Measurements from ENCODE around the gene DIP2C. TPM values are rescaled to one million over a fixed set of nuclear protein-coding genes. Genes with fewer than 3 reads are reported as not detected.
"Not testable (repeated sequence)": the region's sequence is repeated elsewhere in the genome, so short reads cannot be mapped to it uniquely, and the experiment has no call there.

DIP2C gene
- total RNA-seq, 1 donor from 2014 or later: 18.4 TPM

DNA sequence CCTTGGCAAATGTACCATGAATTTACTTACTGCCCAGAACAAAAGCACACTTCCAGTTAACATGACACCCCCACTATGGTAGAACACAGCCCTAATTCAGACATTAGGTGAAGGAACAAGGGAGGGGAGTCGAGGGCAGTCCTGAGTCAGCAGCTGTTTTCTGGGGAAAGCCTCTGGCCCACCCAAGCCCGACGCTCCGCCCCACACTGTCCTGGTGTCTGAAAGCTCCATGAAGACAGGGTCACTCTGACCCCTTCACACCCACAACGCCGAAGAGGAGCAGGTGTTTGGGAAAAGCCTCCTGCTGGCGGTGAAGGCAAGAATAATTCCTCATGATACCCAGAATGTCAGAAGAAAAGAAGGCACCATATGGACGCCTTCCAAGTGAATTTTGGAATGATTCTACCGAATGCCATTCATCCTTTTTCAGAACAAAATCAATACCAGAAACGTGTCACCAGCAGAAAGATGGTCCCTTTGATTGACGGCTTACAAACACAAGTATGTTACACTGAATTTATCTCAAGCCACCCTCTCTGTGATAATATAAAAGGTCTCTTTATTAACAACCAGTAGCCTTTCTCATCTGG lies 172.1 kb downstream of the DIP2C start:
- Histone ChIP-seq H3K27me3 (no peaks in the 10 kb centered on the region), H3K27ac (no peak overlapping the region), H3K36me3 (no peaks in the 10 kb centered on the region), H3K9me3 (no peaks in the 10 kb centered on the region), H3K4me3 (no peak overlapping the region), H3K4me1 (peaks cover 26% of the 10 kb centered on the region)
- intact Hi-C loops (cut with DNase I): loop anchor here (10.0 kb wide), 1 partner anchor 177 kb away; no protein-coding TSS in a partner anchor
- TF ChIP-seq, protein P1, sequence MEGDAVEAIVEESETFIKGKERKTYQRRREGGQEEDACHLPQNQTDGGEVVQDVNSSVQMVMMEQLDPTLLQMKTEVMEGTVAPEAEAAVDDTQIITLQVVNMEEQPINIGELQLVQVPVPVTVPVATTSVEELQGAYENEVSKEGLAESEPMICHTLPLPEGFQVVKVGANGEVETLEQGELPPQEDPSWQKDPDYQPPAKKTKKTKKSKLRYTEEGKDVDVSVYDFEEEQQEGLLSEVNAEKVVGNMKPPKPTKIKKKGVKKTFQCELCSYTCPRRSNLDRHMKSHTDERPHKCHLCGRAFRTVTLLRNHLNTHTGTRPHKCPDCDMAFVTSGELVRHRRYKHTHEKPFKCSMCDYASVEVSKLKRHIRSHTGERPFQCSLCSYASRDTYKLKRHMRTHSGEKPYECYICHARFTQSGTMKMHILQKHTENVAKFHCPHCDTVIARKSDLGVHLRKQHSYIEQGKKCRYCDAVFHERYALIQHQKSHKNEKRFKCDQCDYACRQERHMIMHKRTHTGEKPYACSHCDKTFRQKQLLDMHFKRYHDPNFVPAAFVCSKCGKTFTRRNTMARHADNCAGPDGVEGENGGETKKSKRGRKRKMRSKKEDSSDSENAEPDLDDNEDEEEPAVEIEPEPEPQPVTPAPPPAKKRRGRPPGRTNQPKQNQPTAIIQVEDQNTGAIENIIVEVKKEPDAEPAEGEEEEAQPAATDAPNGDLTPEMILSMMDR (IDR thresholded peaks at IDR 0.05): no peak
- no peak for TF ChIP-seq POLR2A (IDR thresholded peaks at IDR 0.05)
- no peak for TF ChIP-seq POLR2AphosphoS5 (IDR thresholded peaks at IDR 0.05; ENCODE audit: insufficient read depth in 1 of 2, low read depth in 1 of 2)
- no peak for DNase-seq (ENCODE audit: extremely low spot score in 2 of 2)

DNA sequence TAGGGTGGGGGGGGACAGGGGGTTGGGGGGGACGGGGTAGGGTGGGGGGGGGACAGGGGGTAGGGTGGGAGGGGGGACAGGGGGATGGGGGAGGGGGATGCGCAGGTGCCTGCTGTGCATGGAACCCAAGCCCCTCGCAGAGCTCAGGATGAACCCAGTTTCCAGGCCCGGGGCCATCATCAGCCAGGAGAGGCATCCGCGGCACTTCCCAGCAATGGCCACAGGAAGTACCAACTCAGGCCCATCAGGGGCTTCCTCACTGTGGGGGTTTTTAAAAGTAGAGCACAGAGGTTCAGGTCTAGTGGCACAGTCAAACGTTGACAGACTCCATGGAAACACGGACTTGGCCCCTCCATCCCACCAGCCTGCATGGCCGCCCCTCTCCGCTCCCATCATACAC lies 172.7 kb downstream of the DIP2C start:
- no peak overlapping the region for H3K4me3 ChIP-seq
- H3K9me3 ChIP-seq: no peaks in the 10 kb centered on the region
- H3K36me3 ChIP-seq: no peaks in the 10 kb centered on the region
- no peak overlapping the region for H3K27ac ChIP-seq
- peaks cover 22% of the 10 kb centered on the region for H3K4me1 ChIP-seq
- no peak for DNase-seq (ENCODE audit: extremely low spot score in 2 of 2)
- H3K27me3 ChIP-seq: no peaks in the 10 kb centered on the region
- intact Hi-C loops (cut with DNase I): loop anchor here (10.0 kb wide), 1 partner anchor 178 kb away; no protein-coding TSS in a partner anchor
- no peak for TF ChIP-seq POLR2AphosphoS5 (IDR thresholded peaks at IDR 0.05; ENCODE audit: insufficient read depth in 1 of 2, low read depth in 1 of 2)
- TF ChIP-seq, protein P1 (IDR thresholded peaks at IDR 0.05): no peak
- no peak for TF ChIP-seq POLR2A (IDR thresholded peaks at IDR 0.05)

DNA sequence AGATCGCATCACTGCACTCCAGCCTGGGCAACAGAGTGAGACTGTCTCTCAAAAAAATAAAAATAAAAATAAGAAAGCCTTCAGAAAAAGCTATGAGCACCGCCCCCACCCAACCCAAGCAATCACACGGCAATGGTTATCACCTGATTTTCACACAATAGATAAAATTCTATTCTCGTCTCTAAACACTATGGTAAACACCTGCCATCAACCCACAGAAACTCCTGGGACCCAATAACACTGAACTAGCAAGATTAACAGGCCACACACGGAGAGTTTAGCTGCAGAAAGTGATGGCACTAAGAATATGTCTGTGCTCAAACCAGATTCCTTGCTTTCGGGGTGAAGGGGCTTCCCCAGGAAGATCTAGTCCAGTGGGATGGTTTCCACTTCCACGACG lies 173.8 kb downstream of the DIP2C start:
- intact Hi-C loops (cut with DNase I): loop anchor here (10.0 kb wide), 1 partner anchor 179 kb away; no protein-coding TSS in a partner anchor
- no peak for DNase-seq (ENCODE audit: extremely low spot score in 2 of 2)
- no peak overlapping the region for H3K4me3 ChIP-seq
- no peak for TF ChIP-seq POLR2AphosphoS5 (IDR thresholded peaks at IDR 0.05; ENCODE audit: insufficient read depth in 1 of 2, low read depth in 1 of 2)
- TF ChIP-seq, protein P1 (IDR thresholded peaks at IDR 0.05): no peak
- H3K4me1 ChIP-seq: peaks cover 19% of the 10 kb centered on the region
- no peaks in the 10 kb centered on the region for H3K36me3 ChIP-seq
- no peaks in the 10 kb centered on the region for H3K27me3 ChIP-seq
- H3K9me3 ChIP-seq: no peaks in the 10 kb centered on the region
- no peak overlapping the region for H3K27ac ChIP-seq

DNA sequence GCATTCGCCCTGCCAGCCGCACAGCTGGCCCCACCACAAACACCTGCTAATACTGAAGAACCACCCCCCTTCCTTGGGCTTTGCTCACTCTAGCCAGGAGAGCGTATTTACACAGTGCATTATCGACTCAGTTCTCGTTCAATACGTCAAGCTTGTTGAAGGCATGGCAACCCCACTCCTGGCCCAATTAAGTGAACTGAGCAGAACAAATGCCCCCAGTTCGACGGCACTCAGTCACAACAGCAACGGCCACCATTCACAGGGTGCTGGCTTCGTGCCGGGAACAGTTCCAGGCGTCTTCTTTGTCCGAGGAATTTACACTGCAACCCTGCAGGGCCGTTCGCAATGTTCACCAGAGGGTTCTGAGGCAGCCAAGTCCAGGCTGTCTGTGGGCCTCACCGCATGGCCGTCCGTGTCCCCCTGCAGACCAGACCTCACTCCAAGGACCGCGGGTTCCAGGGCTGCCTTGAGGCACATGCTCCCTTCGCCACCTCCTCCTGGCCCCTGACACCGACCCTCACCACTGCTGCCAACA lies 175.3 kb downstream of the DIP2C start:
- intact Hi-C loops (cut with DNase I): loop anchor here (10.0 kb wide), 1 partner anchor 181 kb away; no protein-coding TSS in a partner anchor
- H3K27me3 ChIP-seq: no peaks in the 10 kb centered on the region
- no peaks in the 10 kb centered on the region for H3K9me3 ChIP-seq
- TF ChIP-seq, protein P1 (IDR thresholded peaks at IDR 0.05): no peak
- no peak for TF ChIP-seq POLR2A (IDR thresholded peaks at IDR 0.05)
- TF ChIP-seq POLR2AphosphoS5 (IDR thresholded peaks at IDR 0.05; ENCODE audit: insufficient read depth in 1 of 2, low read depth in 1 of 2): no peak
- no peak overlapping the region for H3K4me3 ChIP-seq
- H3K4me1 ChIP-seq: peaks cover 21% of the 10 kb centered on the region
- no peaks in the 10 kb centered on the region for H3K36me3 ChIP-seq
- no peak overlapping the region for H3K27ac ChIP-seq
- DNase-seq (ENCODE audit: extremely low spot score in 2 of 2): no peak

GRCh38 chr10:513393-513792 lies 176.1 kb downstream of the DIP2C start:
- Histone ChIP-seq H3K4me3 (no peak overlapping the region), H3K36me3 (no peaks in the 10 kb centered on the region), H3K4me1 (peaks cover 21% of the 10 kb centered on the region), H3K9me3 (no peaks in the 10 kb centered on the region), H3K27ac (no peak overlapping the region), H3K27me3 (no peaks in the 10 kb centered on the region)
- TF ChIP-seq POLR2A (IDR thresholded peaks at IDR 0.05): no peak
- TF ChIP-seq, protein P1 (IDR thresholded peaks at IDR 0.05): no peak
- TF ChIP-seq POLR2AphosphoS5 (IDR thresholded peaks at IDR 0.05; ENCODE audit: insufficient read depth in 1 of 2, low read depth in 1 of 2): no peak
- no peak for DNase-seq (ENCODE audit: extremely low spot score in 2 of 2)
- intact Hi-C loops (cut with DNase I): loop anchor here (10.0 kb wide), 1 partner anchor 181 kb away; no protein-coding TSS in a partner anchor

DNA sequence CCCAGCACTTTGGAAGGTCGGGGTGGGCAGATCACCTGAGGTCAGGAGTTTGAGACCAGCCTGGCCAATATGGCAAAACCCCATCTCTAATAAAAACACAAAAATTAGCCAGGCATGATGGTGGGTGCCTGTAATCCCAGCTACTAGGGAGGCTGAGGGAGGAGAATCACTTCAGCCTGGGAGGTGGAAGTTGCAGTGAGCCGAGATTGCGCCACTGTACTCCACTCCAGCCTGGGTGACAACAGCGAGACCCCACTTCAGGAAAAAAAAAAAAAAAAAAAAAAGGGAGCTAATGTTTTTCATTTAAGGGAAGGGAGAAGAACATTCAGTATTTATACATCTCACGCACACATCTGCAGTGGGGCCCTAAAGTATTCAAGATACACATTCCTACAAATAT lies 176.8 kb downstream of the DIP2C start:
- H3K27ac ChIP-seq; DNase-seq (ENCODE audit: extremely low spot score in 2 of 2); H3K36me3 ChIP-seq; H3K27me3 ChIP-seq; H3K4me3 ChIP-seq; H3K9me3 ChIP-seq: not testable (repeated sequence)
- H3K4me1 ChIP-seq: peaks cover 21% of the 10 kb centered on the region
- intact Hi-C loops (cut with DNase I): loop anchor here (10.0 kb wide), 1 partner anchor 182 kb away; no protein-coding TSS in a partner anchor
